BJ (cell line): Measurements from ENCODE around the gene MRPL12. TPM values are rescaled to one million over a fixed set of nuclear protein-coding genes. Genes with fewer than 3 reads are reported as not detected.

Experiments
- CTCF ChIA-PET: fragments of 350-600 bp; formaldehyde crosslinking; extraction: SDS; loops from one replicate; lab custom pipeline; 2021; ENCODE audit warnings: antibody characterized with exemption, inconsistent platforms; lab: Yijun Ruan, JAX
- POLR2A ChIA-PET: fragments of 300-600 bp; sonication (Branson Sonifier 250); formaldehyde crosslinking; extraction: SDS; loops from one replicate; lab custom pipeline; 2021; ENCODE audit warnings: antibody characterized with exemption; lab: Charles Lee
- DNase-seq: peaks from one replicate; pipeline ENCODE4 v3.0.0-alpha.2; 2011; ENCODE audit warnings: low read depth
- H3K27me3 ChIP-seq: 2 replicates; pipeline ENCODE4 v1.6.0; 2011; ENCODE audit warnings: low read length; ENCODE audit not compliant: control insufficient read depth, insufficient read depth
- H3K36me3 ChIP-seq: 2 replicates; pipeline ENCODE4 v1.5.1; 2011; ENCODE audit warnings: low read length; ENCODE audit not compliant: control insufficient read depth, insufficient read depth
- H3K4me3 ChIP-seq: 2 replicates; pipeline ENCODE4 v1.5.1; 2011; ENCODE audit warnings: low read depth, mild to moderate bottlenecking, control low read depth, low read length
- CTCF ChIP-seq: IDR thresholded peaks from 2 replicates; pipeline ENCODE4 v1.5.1; 2011; ENCODE audit warnings: low read depth, mild to moderate bottlenecking, control low read depth, inconsistent platforms, low read length, moderate library complexity; ENCODE audit not compliant: insufficient read depth
- polyA plus RNA-seq: library from polyadenylated mRNA; depleted of rRNA; stranded (reverse); fragments of >200 nt; gene quantifications from 2 replicates; pipeline ENCODE4 v1.2.3, GENCODE V29; 2011; rRNA removed
- small RNA-seq: library from RNA; depleted of rRNA; stranded (forward); fragments of <200 nt; gene quantifications from one replicate; pipeline ENCODE3, GENCODE V24; 2012; ENCODE audit warnings: low replicate concordance, low read depth; ENCODE audit not compliant: insufficient read length

Gene MRPL12
- polyA plus RNA-seq, 1 experiment, result 63.0 TPM

GRCh38 chr17:81741594-81742452, 38.7 kb downstream of the MRPL12 start:
- ChIA-PET CTCF (no interaction called here), POLR2A (no interaction called here)
- TF ChIP-seq CTCF, result no peak
- Histone ChIP-seq H3K36me3 (no peaks in the 10 kb centered on the region), H3K27me3 (peaks cover 5% of the 10 kb centered on the region), H3K4me3 (no peak overlapping the region)
- DNase-seq, result no peak

Small RNAs within 50 kb of the gene (small RNA-seq; reads per million reads assigned to genes)
- gene MIR6786, result not detected

Other genes with a start within 250 kb of the MRPL12 start
- 2,988 and 3,774 TPM in 2 replicates for gene ACTG1, start 190.6 kb upstream of the MRPL12 start, polyA plus RNA-seq
- gene FSCN2, start 175.0 kb upstream of the MRPL12 start, polyA plus RNA-seq, result 1.1 and 1.3 TPM in 2 replicates
- 7.5 and 11.2 TPM in 2 replicates for gene FAAP100, start 151.0 kb upstream of the MRPL12 start, polyA plus RNA-seq
- gene NPLOC4, start 66.3 kb upstream of the MRPL12 start, polyA plus RNA-seq, result 84.9 and 108 TPM in 2 replicates
- gene TSPAN10, start 66.2 kb upstream of the MRPL12 start, polyA plus RNA-seq, result 1.6 and 3.0 TPM in 2 replicates
- gene PDE6G, start 46.8 kb upstream of the MRPL12 start, polyA plus RNA-seq, result 0.36 and 0.37 TPM in 2 replicates
- 18.4 and 29.6 TPM in 2 replicates for gene OXLD1, start 36.8 kb upstream of the MRPL12 start, polyA plus RNA-seq
- 10.8 and 10.9 TPM in 2 replicates for gene CCDC137, start 36.6 kb upstream of the MRPL12 start, polyA plus RNA-seq
- gene ARL16, start 19.6 kb upstream of the MRPL12 start, polyA plus RNA-seq, result 48.8 and 70.8 TPM in 2 replicates
- 67.2 and 110 TPM in 2 replicates for gene HGS, start 19.4 kb upstream of the MRPL12 start, polyA plus RNA-seq
- gene SLC25A10, start 8.9 kb downstream of the MRPL12 start, polyA plus RNA-seq, result 4.9 and 8.4 TPM in 2 replicates
- not detected in 2 replicates for gene GCGR, start 100.8 kb downstream of the MRPL12 start, polyA plus RNA-seq
- 64.9 and 89.8 TPM in 2 replicates for gene MCRIP1, start 129.9 kb downstream of the MRPL12 start, polyA plus RNA-seq
- gene PPP1R27, start 131.7 kb downstream of the MRPL12 start, polyA plus RNA-seq, result 0.10 TPM in 1 of 2 replicates, not detected in the other
- 122 and 175 TPM in 2 replicates for gene P4HB, start 157.2 kb downstream of the MRPL12 start, polyA plus RNA-seq
- 74.8 and 163 TPM in 2 replicates for gene ARHGDIA, start 168.0 kb downstream of the MRPL12 start, polyA plus RNA-seq
- 74.8 and 83.4 TPM in 2 replicates for gene ALYREF, start 188.2 kb downstream of the MRPL12 start, polyA plus RNA-seq
- 227 and 290 TPM in 2 replicates for gene ANAPC11, start 188.4 kb downstream of the MRPL12 start, polyA plus RNA-seq
- gene NPB, start 198.9 kb downstream of the MRPL12 start, polyA plus RNA-seq, result 0.21 and 0.38 TPM in 2 replicates
- gene PCYT2, start 208.0 kb downstream of the MRPL12 start, polyA plus RNA-seq, result 24.5 and 44.2 TPM in 2 replicates
- gene SIRT7, start 214.8 kb downstream of the MRPL12 start, polyA plus RNA-seq, result 5.2 and 8.4 TPM in 2 replicates
- 12.2 and 20.6 TPM in 2 replicates for gene MAFG, start 224.4 kb downstream of the MRPL12 start, polyA plus RNA-seq
- gene PYCR1, start 233.9 kb downstream of the MRPL12 start, polyA plus RNA-seq, result 156 and 245 TPM in 2 replicates
- gene MYADML2, start 243.9 kb downstream of the MRPL12 start, polyA plus RNA-seq, result not detected in 2 replicates